Lung (tissue), 12 donors: ENCODE measurements around the gene SMIM21. TPM values are rescaled to one million over a fixed set of nuclear protein-coding genes. Genes with fewer than 3 reads are reported as not detected.

Experiments
- ATAC-seq: fragments of 200-7000 bp; cut with Tn5 transposase; one replicate; pipeline ENCODE4 v1.9.1; 2020; ENCODE audit warnings: moderate number of reproducible peaks; ENCODE audit not compliant: insufficient read depth, low FRiP score
- DNase-seq, 3 donors: peaks; one replicate each; pipeline ENCODE4 v3.0.0-alpha.2; 2013 to 2017
- H3K27ac ChIP-seq, 2 donors: one replicate each; pipeline ENCODE4 v1.5.1; 2013; ENCODE audit warnings: mild to moderate bottlenecking in 2 of 2, moderate library complexity in 2 of 2, control low read depth in 1 of 2, inconsistent platforms in 1 of 2, low read depth in 1 of 2, low read length in 1 of 2
- H3K27me3 ChIP-seq, 3 donors: one replicate each; pipeline ENCODE4 v1.5.1; 2013; ENCODE audit warnings: low read length in 2 of 3; ENCODE audit not compliant: control insufficient read depth in 3 of 3, insufficient read depth in 3 of 3
- H3K36me3 ChIP-seq, 4 donors: one replicate each; pipeline ENCODE4 v1.5.1; 2013; ENCODE audit warnings: low read length in 4 of 4, mild to moderate bottlenecking in 1 of 4, moderate library complexity in 1 of 4; ENCODE audit not compliant: control insufficient read depth in 4 of 4, insufficient read depth in 4 of 4
- H3K4me1 ChIP-seq, 5 donors: one replicate each; pipeline ENCODE4 v1.5.1; 2013; ENCODE audit warnings: low read length in 5 of 5, mild to moderate bottlenecking in 2 of 5, moderate library complexity in 1 of 5; ENCODE audit not compliant: control insufficient read depth in 5 of 5, insufficient read depth in 5 of 5
- H3K4me3 ChIP-seq: one replicate; pipeline ENCODE4 v1.5.1; 2013; ENCODE audit warnings: mild to moderate bottlenecking, control low read depth, moderate library complexity
- H3K9ac ChIP-seq, 2 donors: one replicate each; pipeline ENCODE4 v1.5.1; 2013; ENCODE audit warnings: low read length in 2 of 2, control low read depth in 1 of 2; ENCODE audit not compliant: insufficient read depth in 1 of 2
- H3K9me3 ChIP-seq, 4 donors: one replicate each; pipeline ENCODE4 v1.5.1; 2013; ENCODE audit warnings: low read length in 3 of 4, mild to moderate bottlenecking in 1 of 4, moderate library complexity in 1 of 4; ENCODE audit not compliant: control insufficient read depth in 4 of 4, insufficient read depth in 3 of 4
- WGBS, 2 donors: extraction: QIAGEN DNeasy Blood & Tissue Kit; methylation state at CpG; one replicate each; pipeline ENCODE4 v1.1.7; 2013; 5-methylcytosine and 5-hydroxymethylcytosine counted together
- polyA plus RNA-seq, 2 donors: library from polyadenylated mRNA; stranded (reverse); fragments of 200-250 nt; gene quantifications; one replicate each; pipeline ENCODE4 v1.2.1, GENCODE V29; 2013
- total RNA-seq, 2 donors: library from RNA; depleted of rRNA in 1 of 2; stranded (reverse); fragments of >200 nt in 1 of 2; gene quantifications; one replicate each; pipeline ENCODE4 v1.2.1, GENCODE V29; 2014 to 2021
- TF ChIP-seq, protein P1 (sequence below): IDR thresholded peaks from 2 replicates; pipeline ENCODE4 v1.5.1; 2012; ENCODE audit warnings: mild to moderate bottlenecking; ENCODE audit errors: control extremely low read depth, extremely low read depth
- donor health status: control.
- donor health status: control.
- donor health status: Bipolar disorder and iron deficiency.
- donor health status: healthy.
- donor health status: DM: yes; HTN: yes; CAD: no.

The SMIM21 gene
- total and polyA plus RNA-seq, 4 donors, result not detected

DNA sequence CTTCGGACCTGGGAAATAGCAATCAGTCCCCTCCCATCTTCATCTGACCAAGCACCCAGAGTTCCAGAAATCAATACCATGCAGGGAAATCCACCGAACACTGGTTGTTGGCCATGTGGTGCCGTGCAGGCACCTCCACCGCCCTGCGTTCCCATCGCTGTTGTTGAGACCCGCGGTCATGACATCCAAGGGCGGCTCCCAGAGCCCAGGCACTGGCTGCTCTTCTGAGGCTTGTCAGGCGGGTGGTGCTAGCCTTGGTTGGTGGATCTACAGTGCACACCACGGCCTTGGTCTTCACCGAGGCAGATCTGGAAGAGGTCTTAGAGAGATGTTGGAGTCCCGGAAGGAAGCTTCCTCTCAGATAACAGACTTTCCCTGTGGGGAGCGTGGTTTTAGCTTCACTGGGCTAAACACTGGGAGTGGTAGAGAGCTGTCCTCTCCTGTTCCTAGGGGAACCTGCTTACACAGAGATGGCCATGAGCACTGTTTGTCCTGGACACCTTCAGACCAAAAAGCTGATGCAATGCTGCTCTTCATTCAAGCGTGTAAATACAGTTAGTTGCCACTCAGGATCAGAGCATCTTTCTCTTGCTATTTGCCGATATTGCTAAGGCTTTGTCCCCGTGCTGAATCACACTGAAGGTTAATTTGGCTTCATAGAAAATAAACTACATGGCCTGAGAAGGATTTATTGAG, 58.3 kb downstream of the SMIM21 start:
- TF ChIP-seq, protein P1, sequence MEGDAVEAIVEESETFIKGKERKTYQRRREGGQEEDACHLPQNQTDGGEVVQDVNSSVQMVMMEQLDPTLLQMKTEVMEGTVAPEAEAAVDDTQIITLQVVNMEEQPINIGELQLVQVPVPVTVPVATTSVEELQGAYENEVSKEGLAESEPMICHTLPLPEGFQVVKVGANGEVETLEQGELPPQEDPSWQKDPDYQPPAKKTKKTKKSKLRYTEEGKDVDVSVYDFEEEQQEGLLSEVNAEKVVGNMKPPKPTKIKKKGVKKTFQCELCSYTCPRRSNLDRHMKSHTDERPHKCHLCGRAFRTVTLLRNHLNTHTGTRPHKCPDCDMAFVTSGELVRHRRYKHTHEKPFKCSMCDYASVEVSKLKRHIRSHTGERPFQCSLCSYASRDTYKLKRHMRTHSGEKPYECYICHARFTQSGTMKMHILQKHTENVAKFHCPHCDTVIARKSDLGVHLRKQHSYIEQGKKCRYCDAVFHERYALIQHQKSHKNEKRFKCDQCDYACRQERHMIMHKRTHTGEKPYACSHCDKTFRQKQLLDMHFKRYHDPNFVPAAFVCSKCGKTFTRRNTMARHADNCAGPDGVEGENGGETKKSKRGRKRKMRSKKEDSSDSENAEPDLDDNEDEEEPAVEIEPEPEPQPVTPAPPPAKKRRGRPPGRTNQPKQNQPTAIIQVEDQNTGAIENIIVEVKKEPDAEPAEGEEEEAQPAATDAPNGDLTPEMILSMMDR, result no peak
- H3K27ac ChIP-seq, result no peak overlapping the region
- H3K9ac ChIP-seq, result no peak overlapping the region
- peaks cover 0 to 15% (median 0%) of the 10 kb centered on the region in 5 donors for H3K4me1 ChIP-seq
- WGBS, 2 donors, result 91 to 93% methylated on average over 17 of the region's 17 CpGs
- ATAC-seq, result no peak
- peaks cover 0 to 3% (median 0%) of the 10 kb centered on the region in 4 donors for H3K9me3 ChIP-seq
- no peaks in the 10 kb centered on the region for H3K27me3 ChIP-seq
- H3K4me3 ChIP-seq, result no peak overlapping the region
- H3K36me3 ChIP-seq, result no peaks in the 10 kb centered on the region
- no peak for DNase-seq

DNA sequence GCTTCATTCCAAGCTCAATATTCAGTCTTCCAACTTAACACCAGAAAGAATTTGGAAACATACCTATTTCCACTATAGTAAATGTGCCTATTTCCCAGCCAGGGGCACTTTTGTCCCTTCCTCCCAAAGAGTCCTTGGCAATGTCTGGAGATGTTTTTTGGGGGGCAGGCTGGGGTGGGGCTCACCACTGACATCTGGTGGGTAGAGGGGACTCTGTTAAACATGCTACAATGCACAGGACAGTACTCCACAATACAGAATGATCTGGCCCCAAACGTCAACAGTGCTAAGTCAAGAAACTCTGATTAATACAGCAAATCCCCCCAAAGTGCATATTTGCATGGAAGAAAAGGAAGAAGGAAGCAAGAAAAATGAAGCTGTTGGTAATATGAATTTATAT, 61.7 kb downstream of the SMIM21 start:
- peaks cover 0 to 2% (median 0%) of the 10 kb centered on the region in 4 donors for H3K9me3 ChIP-seq
- no peaks in the 10 kb centered on the region for H3K36me3 ChIP-seq
- no peak overlapping the region for H3K9ac ChIP-seq
- 52 to 61% methylated on average over 1 of the region's 1 CpG for WGBS, 2 donors
- peaks cover 0 to 3% (median 0%) of the 10 kb centered on the region in 3 donors for H3K27me3 ChIP-seq
- H3K4me3 ChIP-seq, result no peak overlapping the region
- H3K27ac ChIP-seq, result no peak overlapping the region
- peak in 2 of 3 donors; percentile 15 to 16 for DNase-seq
- TF ChIP-seq, protein P1, result no peak
- H3K4me1 ChIP-seq, result peaks cover 0 to 18% (median 0%) of the 10 kb centered on the region in 5 donors
- no peak for ATAC-seq

DNA sequence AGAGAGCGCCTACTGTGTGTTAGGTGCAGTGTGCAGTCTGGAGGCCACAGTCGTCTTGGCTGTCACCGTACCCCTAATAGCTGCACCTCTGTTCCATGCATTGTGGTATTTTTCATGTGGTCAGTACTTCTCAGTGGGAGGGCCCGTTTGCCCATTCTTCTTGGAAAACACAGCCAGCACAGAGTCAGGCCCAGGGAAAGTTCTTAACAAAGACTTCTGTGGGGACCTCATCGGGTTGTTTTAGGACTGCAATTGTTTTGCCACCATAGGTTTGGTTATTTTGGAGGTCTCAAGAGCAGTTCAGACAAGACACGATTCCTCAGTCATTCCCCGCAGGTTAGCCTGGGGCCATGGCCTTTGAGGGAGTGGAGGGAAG, 62.3 kb downstream of the SMIM21 start:
- H3K27ac ChIP-seq, result no peak overlapping the region
- peaks cover 0 to 3% (median 0%) of the 10 kb centered on the region in 3 donors for H3K27me3 ChIP-seq
- DNase-seq (no peak), ATAC-seq (no peak)
- no peak overlapping the region for H3K9ac ChIP-seq
- TF ChIP-seq, protein P1, result no peak
- peaks cover 0 to 18% (median 0%) of the 10 kb centered on the region in 5 donors for H3K4me1 ChIP-seq
- H3K36me3 ChIP-seq, result no peaks in the 10 kb centered on the region
- WGBS, 2 donors, result 90 to 95% methylated on average over 7 of the region's 7 CpGs
- H3K9me3 ChIP-seq, result peaks cover 0 to 2% (median 0%) of the 10 kb centered on the region in 4 donors
- H3K4me3 ChIP-seq, result no peak overlapping the region
